Uterus (tissue), 2 donors: ENCODE results near the gene DEPDC4.

ENCODE experiments used
- POLR2A ChIP-seq, 2 donors: fragments of 450-650 bp; IDR thresholded peaks; one replicate each; pipeline ENCODE4 v1.6.1; 2016; ENCODE audit warnings: antibody characterized with exemption in 2 of 2, mild to moderate bottlenecking in 1 of 2, moderate library complexity in 1 of 2
- TF ChIP-seq, protein P1 (sequence below), 4 experiments: fragments of 200-600 bp in 2 of 4; fragments of 450-650 bp in 2 of 4; sonication (generic) in 2 of 4; IDR thresholded peaks; one replicate each; pipeline ENCODE4 v1.5.1; 2016 to 2019; ENCODE audit warnings: antibody characterized with exemption in 4 of 4, mild to moderate bottlenecking in 2 of 4, moderate library complexity in 1 of 4

DNA sequence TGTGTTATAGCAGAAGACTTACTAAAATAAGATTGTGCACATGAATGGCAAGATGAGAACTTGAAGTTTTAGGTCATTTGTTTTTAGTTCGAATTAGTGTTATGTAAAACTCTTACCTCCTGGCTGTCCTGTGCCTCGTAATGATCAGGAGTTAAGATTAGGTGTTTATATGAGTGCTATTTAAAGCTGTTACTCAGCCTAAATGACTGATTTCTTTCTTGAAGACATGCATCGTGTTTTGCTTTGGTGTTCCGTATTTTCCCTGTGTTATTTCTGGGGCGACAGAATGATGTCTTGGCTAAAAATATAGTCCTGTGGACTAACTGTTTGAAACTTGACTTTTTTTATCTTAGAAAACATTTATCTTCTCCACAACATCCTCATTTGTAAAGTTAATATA is 22.2 kb upstream of the DEPDC4 start:
- TF ChIP-seq, protein P1, sequence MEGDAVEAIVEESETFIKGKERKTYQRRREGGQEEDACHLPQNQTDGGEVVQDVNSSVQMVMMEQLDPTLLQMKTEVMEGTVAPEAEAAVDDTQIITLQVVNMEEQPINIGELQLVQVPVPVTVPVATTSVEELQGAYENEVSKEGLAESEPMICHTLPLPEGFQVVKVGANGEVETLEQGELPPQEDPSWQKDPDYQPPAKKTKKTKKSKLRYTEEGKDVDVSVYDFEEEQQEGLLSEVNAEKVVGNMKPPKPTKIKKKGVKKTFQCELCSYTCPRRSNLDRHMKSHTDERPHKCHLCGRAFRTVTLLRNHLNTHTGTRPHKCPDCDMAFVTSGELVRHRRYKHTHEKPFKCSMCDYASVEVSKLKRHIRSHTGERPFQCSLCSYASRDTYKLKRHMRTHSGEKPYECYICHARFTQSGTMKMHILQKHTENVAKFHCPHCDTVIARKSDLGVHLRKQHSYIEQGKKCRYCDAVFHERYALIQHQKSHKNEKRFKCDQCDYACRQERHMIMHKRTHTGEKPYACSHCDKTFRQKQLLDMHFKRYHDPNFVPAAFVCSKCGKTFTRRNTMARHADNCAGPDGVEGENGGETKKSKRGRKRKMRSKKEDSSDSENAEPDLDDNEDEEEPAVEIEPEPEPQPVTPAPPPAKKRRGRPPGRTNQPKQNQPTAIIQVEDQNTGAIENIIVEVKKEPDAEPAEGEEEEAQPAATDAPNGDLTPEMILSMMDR (IDR thresholded peaks at IDR 0.05) = no peak
- no peak for TF ChIP-seq POLR2A (IDR thresholded peaks at IDR 0.05)
